Stimulated activated CD8-positive, alpha-beta memory T cell treated with anti-CD3 and anti-CD28 coated beads, Interleukin-12 subunit alpha, Interleukin-12 subunit beta, amount 100 ng/mL, for 24 hours (primary cell): ENCODE measurements around the gene PXMP2.

Source experiments
- DNase-seq: peaks from one replicate; pipeline ENCODE4 v3.0.0-alpha.2; 2020; ENCODE audit errors: extremely low read depth

Gene PXMP2

GRCh38 chr12:132723015-132723763 lies 35.8 kb downstream of the PXMP2 start:
- DNase-seq: no peak

- no peak for DNase-seq
Observed at GRCh38 chr12:132723764-132724140, 36.4 kb downstream of the PXMP2 start.

GRCh38 chr12:132724506-132725241 lies 37.3 kb downstream of the PXMP2 start:
- DNase-seq: no peak

- no peak for DNase-seq
Observed at GRCh38 chr12:132726386-132726785, 39.0 kb downstream of the PXMP2 start.

DNA sequence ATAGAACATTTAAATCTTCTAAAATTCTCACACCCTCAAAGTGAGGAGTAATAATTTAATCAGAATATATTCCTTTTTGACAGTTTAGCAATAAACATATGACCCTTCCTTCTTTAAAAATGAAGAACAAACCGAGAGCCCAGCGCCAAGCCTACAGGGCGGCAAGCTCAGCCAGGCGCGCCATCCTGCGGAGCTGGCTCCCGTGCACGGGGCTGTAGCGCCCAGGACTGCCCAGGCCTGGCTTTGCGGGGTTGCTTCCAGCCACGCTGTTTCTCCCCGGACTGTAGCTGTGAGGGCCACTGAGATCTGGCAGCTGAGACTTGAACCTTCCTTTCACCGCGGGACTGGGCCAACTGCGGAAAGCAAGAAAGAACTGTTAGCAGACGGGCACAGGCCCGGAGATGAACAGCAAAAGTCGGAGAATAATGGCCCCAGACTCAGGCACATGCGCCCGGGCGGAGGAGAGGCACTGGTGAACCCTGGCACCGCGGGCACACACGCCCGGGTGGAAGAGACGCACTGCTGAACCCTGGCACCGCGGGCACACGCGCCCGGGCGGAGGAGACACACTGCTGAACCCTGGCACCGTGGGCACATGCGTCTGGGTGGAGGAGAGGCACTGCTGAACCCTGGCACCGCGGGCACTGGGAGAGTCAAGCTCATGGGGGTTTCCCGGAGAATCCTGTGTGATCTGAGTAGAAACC lies 39.9 kb downstream of the PXMP2 start:
- no peak for DNase-seq

DNA sequence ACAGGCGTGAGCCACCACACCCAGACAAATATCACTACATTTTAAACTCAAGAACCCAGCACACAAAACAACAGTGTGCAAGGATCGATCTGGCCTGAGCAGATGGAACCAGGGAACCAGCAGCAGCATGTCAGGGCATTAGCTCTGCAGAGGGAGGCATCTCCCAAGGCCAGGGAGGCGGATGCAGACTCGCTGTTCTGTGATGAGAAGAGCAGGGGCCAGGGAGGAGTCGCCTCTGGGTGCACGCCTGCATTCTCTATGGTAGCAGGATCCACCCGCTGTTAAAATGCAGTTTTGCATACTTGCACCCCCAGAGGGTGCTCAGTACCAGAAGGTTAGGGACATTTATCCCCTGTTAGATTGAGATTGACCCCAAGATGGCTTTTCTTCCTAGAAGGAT lies 41.1 kb downstream of the PXMP2 start:
- no peak for DNase-seq

DNA sequence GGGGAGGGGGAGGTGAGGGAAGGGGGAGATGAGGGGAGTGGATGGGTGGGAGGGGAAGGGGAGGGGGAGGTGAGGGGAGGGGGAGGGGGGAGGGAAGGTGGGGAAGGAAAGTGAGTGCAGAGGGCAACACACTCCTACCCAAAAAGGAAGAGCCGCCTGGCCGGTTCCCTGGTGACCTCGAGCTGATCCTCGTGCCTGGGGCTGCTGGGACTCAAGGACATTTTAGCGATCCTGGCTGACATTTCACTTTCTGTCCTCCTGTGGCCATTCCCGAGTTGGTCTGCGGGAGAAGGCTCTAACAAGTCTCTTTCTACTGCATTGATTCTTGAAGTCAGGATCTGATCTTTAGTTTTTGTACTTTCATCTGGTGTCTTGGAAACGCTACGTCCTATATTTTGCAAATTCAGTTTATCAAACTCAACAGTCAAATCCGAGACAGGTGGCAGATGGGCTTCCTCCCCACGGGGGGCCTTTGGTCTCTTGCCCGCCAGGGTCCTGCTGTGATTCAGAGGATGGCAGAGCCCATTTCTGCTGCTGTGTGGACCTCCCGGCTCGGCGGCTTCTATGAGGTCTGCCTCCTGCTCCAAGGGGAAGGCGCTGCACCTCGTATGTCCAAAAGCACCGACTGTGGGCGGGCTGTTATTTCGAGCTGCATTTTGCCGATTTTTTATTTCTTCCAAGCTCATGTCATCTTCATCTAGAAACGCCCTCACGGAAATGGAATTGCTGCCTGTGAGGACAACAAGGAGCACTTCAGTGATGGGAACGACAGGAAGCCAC lies 42.3 kb downstream of the PXMP2 start:
- DNase-seq: no peak

DNA sequence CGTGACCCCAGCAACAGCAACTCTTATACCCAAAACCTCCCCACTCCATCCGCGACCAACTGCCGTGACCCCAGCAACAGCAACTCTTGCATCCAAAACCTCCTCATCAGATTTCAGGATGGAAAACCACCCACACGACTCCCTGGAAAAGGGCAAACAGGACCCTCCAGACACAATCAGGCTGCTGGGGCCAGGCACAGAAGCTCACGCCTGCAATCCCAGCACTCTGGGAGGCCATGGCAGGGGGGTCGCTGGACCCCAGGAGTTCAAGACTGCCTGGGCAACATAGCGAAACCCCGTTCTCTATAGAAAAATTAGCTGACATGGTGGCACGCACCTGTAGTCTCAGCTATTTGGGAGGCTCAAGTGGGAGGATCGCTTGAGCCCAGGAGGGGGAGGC lies 43.0 kb downstream of the PXMP2 start:
- DNase-seq: no peak

GRCh38 chr12:132731574-132731973 lies 44.2 kb downstream of the PXMP2 start:
- DNase-seq: no peak

- DNase-seq: no peak
Observed at GRCh38 chr12:132734206-132734605, 46.8 kb downstream of the PXMP2 start.

DNA sequence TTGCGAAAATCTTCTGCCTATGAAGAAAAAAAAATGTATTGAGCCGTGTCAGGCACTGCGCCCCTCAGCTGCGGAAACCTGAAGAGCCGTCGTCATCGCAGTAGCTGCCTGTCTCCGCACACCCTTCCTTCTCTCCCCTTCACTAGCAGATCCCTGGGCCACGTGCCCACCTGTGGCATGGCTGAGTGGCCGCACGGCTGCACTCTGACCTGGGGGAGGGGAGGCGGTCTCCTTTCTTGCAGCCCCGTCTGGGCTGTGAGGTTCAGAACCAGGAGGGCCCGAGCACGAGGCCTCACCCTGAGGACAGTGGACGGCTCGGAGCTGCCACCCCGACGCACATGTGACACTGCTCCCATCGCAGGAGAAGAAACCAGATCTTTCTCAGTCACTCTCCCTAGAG lies 48.1 kb downstream of the PXMP2 start:
- DNase-seq: no peak

DNA sequence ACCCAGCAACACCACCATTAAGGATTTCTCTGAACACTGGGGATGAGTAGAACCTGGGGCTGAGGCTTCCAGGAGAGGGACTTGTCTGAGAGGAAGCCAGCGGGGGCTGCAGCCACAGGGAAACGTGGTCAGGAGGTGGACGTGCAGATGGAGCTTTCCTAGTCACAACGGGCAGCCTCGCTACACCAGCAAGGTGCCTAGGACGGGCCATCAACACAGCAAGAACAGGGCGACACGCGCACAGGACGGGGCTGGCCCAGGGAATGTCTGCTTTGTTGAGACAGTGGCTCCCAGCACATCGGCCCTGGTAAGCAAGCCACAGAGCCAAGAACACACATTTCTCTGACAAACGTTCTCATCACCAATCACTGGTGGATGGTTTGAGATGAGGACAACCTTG lies 49.0 kb downstream of the PXMP2 start:
- no peak for DNase-seq

GRCh38 chr12:132736913-132737312 lies 49.5 kb downstream of the PXMP2 start:
- no peak for DNase-seq

- no peak for DNase-seq
Observed at GRCh38 chr12:132739600-132740312, 52.4 kb downstream of the PXMP2 start.

- no peak for DNase-seq
Observed at GRCh38 chr12:132740313-132740646, 52.9 kb downstream of the PXMP2 start.

DNA sequence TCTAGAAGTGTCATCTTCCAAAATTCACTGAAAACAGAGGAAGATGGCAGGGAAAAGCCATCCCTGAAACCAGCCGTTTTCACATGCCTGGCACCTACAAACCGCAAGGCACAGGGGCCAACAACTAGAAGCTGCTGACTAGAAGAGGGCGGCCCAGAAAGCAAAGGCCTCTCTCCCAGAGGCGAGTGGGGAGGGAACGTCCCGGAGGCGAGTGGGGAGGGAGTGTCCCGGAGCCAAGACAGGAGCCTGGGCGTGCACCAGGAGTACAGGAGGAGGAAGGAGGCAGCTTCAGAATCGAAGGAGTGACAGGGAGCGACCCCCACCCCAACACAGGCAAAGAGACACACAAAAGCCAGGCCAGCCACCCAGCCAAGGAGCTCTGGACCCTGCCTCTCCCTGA lies 53.3 kb downstream of the PXMP2 start:
- DNase-seq: no peak

DNA sequence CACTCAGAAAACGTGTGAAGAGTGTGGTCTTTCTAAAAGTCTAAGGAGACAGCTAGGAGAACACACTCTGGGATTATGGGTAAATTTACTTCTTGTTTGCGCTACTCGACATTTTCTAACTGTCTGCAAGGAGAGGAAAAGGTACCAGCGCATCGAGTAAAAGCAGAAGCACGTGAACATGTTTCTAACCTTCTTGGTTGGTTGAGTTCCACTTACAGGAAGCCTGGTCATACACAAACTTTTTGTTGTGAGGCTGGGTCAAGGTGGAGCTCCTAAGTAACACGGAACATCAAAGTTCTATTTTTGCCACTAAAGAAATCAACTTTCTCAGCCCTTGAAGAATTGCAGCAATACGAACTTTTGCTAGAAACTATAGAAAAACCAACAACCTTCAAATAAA lies 54.2 kb downstream of the PXMP2 start:
- DNase-seq: no peak

GRCh38 chr12:132743831-132744230 lies 56.4 kb downstream of the PXMP2 start:
- no peak for DNase-seq

DNA sequence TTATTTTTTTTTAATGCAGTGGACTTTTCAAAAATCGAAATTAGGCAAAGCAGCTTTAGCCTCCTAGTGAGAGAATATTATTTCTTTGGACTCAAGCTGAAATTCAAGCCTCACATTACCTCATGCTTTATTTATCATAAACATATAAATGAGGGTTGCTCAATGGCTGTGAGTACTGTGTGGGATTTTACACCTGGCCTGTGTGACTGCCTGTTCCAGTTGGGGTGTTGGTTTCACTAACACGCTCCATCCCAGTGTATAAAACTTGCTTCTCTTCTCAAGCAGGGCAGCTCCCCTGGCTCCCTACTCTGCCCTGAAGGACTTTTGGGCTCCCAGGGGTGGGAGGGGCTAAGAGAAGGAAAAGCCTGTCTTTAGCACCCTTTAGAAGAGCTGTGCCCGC lies 59.2 kb downstream of the PXMP2 start:
- DNase-seq: no peak

GRCh38 chr12:132747395-132747794 lies 60.0 kb downstream of the PXMP2 start:
- no peak for DNase-seq

- DNase-seq: no peak
Observed at GRCh38 chr12:132747896-132748295, 60.5 kb downstream of the PXMP2 start.

- no peak for DNase-seq
Observed at GRCh38 chr12:132748319-132748718, 60.9 kb downstream of the PXMP2 start.
